SK-N-SH (cell line): ENCODE data around the gene LAMTOR1. TPM values are rescaled to one million over a fixed set of nuclear protein-coding genes. Genes with fewer than 3 reads are reported as not detected.

ENCODE experiments used
- CHD2 ChIP-seq: fragments of 150-350 bp; IDR thresholded peaks from 2 replicates; pipeline ENCODE4 v1.6.1; 2018; ENCODE audit warnings: low read length; ENCODE audit not compliant: partially characterized antibody
- ELF1 ChIP-seq: IDR thresholded peaks from 2 replicates; pipeline ENCODE4 v1.4.0; 2012
- EP300 ChIP-seq, 2 experiments: IDR thresholded peaks; 2 replicates each; pipeline versions ENCODE4 v1.4.0 to v1.6.1; 2012; ENCODE audit warnings: borderline replicate concordance in 1 of 2, low read depth in 1 of 2, low read length in 1 of 2
- EZH2phosphoT487 ChIP-seq: fragments of 200-600 bp; sonication (generic); IDR thresholded peaks from 2 replicates; pipeline ENCODE4 v1.6.1; 2017; ENCODE audit warnings: low read depth, mixed run types, mild to moderate bottlenecking, antibody characterized with exemption, moderate library complexity, borderline replicate concordance
- FOSL2 ChIP-seq: IDR thresholded peaks from 2 replicates; pipeline ENCODE4 v1.4.0; 2012; ENCODE audit warnings: low read depth, mild to moderate bottlenecking, moderate library complexity, borderline replicate concordance
- FOXJ3 ChIP-seq: sonication (generic); formaldehyde crosslinking; IDR thresholded peaks from 2 replicates; pipeline ENCODE4 v1.5.1; 2020; ENCODE audit warnings: mild to moderate bottlenecking, missing genetic modification reagents
- GABPA ChIP-seq: IDR thresholded peaks from 2 replicates; pipeline ENCODE4 v1.4.0; 2012; ENCODE audit warnings: low read depth, mild to moderate bottlenecking
- IRF3 ChIP-seq: fragments of 150-350 bp; IDR thresholded peaks from 2 replicates; pipeline ENCODE4 v1.6.1; 2016; ENCODE audit warnings: mild to moderate bottlenecking, low read depth, low read length
- JUND ChIP-seq: IDR thresholded peaks from 2 replicates; pipeline ENCODE4 v1.4.0; 2012
- MAX ChIP-seq: IDR thresholded peaks from 2 replicates; pipeline ENCODE4 v1.4.0; 2012; ENCODE audit warnings: low read depth
- MXI1 ChIP-seq: IDR thresholded peaks from 2 replicates; pipeline ENCODE4 v1.6.1; 2012; ENCODE audit warnings: mild to moderate bottlenecking, low read depth, low read length, improper control_type of control experiment
- POLR2AphosphoS5 ChIP-seq: IDR thresholded peaks from 2 replicates; pipeline ENCODE4 v1.6.1; 2012; ENCODE audit warnings: low read depth, low read length
- RAD21 ChIP-seq: IDR thresholded peaks from 2 replicates; pipeline ENCODE4 v1.6.1; 2012; ENCODE audit warnings: mild to moderate bottlenecking, low read length
- RCOR1 ChIP-seq: fragments of 150-350 bp; IDR thresholded peaks from 2 replicates; pipeline ENCODE4 v1.6.1; 2017; ENCODE audit warnings: antibody characterized with exemption, low read length
- RXRA ChIP-seq: IDR thresholded peaks from 2 replicates; pipeline ENCODE4 v1.4.0; 2012; ENCODE audit warnings: low read depth, mild to moderate bottlenecking, borderline replicate concordance
- SIN3A ChIP-seq: IDR thresholded peaks from 2 replicates; pipeline ENCODE4 v1.6.1; 2012; ENCODE audit warnings: low read depth, mild to moderate bottlenecking, low read length, moderate library complexity, borderline replicate concordance
- TCF12 ChIP-seq: IDR thresholded peaks from 2 replicates; pipeline ENCODE4 v1.4.0; 2012
- TEAD4 ChIP-seq: IDR thresholded peaks from 2 replicates; pipeline ENCODE4 v1.4.0; 2012; ENCODE audit warnings: mild to moderate bottlenecking, borderline replicate concordance; ENCODE audit not compliant: insufficient read depth
- USF1 ChIP-seq: IDR thresholded peaks from 2 replicates; pipeline ENCODE4 v1.4.0; 2012; ENCODE audit warnings: low read depth, borderline replicate concordance
- YY1 ChIP-seq: IDR thresholded peaks from 2 replicates; pipeline ENCODE4 v1.4.0; 2012; ENCODE audit warnings: low read depth, mild to moderate bottlenecking
- polyA plus RNA-seq, 3 experiments: library from polyadenylated mRNA; depleted of rRNA; stranded (reverse); fragments of >200 nt; gene quantifications; 2 replicates each; pipeline ENCODE4 v1.2.3, GENCODE V29; 2012
- TF ChIP-seq, protein P1 (sequence below): fragments of 200-600 bp; sonication (generic); IDR thresholded peaks from 2 replicates; pipeline ENCODE4 v1.6.1; 2017; ENCODE audit warnings: antibody characterized with exemption, mild to moderate bottlenecking, moderate library complexity
- TF ChIP-seq, protein P2 (sequence below): IDR thresholded peaks from 2 replicates; pipeline ENCODE4 v1.4.0; 2012; ENCODE audit warnings: low read depth, borderline replicate concordance

LAMTOR1 gene
- polyA plus RNA-seq, 1 of the 3 experiments (the other 2 are of a cell fraction): 128 TPM

DNA sequence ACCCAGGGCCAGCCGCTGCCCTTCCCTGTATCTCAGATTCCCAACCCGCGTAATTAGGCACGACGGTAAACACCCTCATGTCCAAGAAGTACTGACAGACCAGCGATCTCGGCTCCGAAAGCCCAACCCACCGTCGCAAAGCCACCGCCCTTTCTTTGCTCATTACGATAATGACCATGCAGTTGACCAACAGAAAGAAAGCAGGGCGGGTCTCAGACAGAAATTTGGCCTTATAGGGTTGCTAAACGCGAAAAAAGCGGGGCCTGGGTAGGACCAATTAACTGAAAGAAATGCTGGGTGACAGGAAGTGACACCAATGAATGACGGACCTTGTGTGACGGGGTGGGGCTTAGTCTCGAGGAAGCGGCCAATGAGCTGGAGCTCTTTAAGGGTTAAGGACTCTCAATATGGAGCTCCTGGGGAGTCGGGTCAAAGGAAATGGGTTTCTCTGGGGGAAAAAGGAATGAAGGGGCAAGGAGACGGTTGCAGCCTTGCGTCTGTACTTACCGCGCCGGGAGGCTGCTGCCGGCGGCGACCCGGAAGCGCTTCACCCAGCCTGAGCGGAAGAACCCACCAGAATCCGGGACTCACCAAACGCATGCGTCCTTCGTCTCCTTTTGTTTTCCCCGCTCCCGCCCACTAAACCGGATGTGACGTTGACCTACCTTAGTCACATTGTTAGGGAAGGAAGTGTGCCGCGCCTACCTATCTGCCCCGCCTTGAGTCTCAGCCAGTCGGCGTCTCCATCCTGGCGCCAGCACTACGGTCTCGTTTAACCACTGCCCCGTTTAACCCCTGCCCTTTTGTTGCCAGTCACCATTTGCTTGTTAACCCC is 9.3 kb upstream of the LAMTOR1 start, which contains the start of gene ANAPC15 (continued):
- TF ChIP-seq, protein P1, sequence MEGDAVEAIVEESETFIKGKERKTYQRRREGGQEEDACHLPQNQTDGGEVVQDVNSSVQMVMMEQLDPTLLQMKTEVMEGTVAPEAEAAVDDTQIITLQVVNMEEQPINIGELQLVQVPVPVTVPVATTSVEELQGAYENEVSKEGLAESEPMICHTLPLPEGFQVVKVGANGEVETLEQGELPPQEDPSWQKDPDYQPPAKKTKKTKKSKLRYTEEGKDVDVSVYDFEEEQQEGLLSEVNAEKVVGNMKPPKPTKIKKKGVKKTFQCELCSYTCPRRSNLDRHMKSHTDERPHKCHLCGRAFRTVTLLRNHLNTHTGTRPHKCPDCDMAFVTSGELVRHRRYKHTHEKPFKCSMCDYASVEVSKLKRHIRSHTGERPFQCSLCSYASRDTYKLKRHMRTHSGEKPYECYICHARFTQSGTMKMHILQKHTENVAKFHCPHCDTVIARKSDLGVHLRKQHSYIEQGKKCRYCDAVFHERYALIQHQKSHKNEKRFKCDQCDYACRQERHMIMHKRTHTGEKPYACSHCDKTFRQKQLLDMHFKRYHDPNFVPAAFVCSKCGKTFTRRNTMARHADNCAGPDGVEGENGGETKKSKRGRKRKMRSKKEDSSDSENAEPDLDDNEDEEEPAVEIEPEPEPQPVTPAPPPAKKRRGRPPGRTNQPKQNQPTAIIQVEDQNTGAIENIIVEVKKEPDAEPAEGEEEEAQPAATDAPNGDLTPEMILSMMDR: no peak
- TF ChIP-seq RCOR1: no peak
- TF ChIP-seq EZH2phosphoT487: no peak
- peak; percentile 78 for TF ChIP-seq USF1
- TF ChIP-seq RAD21: no peak; the same call in 1 of the 2 replicates
- TF ChIP-seq RXRA: no peak
- TF ChIP-seq JUND: no peak
- peak; percentile 57 for TF ChIP-seq IRF3
- peak; percentile 83 for TF ChIP-seq MAX
- peak; percentile 85 for TF ChIP-seq CHD2
- no peak for TF ChIP-seq FOSL2
- 0 out of 2 replicates have a peak, but pooled peaks have one; percentile 13 for TF ChIP-seq YY1
- peak; percentile 98 for TF ChIP-seq GABPA
- TF ChIP-seq, protein P2, sequence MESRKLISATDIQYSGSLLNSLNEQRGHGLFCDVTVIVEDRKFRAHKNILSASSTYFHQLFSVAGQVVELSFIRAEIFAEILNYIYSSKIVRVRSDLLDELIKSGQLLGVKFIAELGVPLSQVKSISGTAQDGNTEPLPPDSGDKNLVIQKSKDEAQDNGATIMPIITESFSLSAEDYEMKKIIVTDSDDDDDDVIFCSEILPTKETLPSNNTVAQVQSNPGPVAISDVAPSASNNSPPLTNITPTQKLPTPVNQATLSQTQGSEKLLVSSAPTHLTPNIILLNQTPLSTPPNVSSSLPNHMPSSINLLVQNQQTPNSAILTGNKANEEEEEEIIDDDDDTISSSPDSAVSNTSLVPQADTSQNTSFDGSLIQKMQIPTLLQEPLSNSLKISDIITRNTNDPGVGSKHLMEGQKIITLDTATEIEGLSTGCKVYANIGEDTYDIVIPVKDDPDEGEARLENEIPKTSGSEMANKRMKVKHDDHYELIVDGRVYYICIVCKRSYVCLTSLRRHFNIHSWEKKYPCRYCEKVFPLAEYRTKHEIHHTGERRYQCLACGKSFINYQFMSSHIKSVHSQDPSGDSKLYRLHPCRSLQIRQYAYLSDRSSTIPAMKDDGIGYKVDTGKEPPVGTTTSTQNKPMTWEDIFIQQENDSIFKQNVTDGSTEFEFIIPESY: no peak; the same call in 1 of the 2 replicates
- peak; percentile 94 for TF ChIP-seq MXI1
- no peak for TF ChIP-seq TEAD4
- TF ChIP-seq TCF12: peak; percentile 7; the same call in 1 of the 2 replicates
- peak; percentile 99 for TF ChIP-seq POLR2AphosphoS5
- peak in 1 of 2 experiments; percentile 23; a peak in 1 of 4 replicates for TF ChIP-seq EP300 (IDR thresholded peaks at IDR 0.05; ENCODE audit: borderline replicate concordance in 1 of 2, low read depth in 1 of 2, low read length in 1 of 2)
- TF ChIP-seq SIN3A: peak; percentile 63; the same call in 1 of the 2 replicates
- TF ChIP-seq ELF1: peak; percentile 69
- no peak for TF ChIP-seq FOXJ3 (CRISPR knock-in tag)
